Measurements from ENCODE around the gene SYNE2.

Gene SYNE2

DNA sequence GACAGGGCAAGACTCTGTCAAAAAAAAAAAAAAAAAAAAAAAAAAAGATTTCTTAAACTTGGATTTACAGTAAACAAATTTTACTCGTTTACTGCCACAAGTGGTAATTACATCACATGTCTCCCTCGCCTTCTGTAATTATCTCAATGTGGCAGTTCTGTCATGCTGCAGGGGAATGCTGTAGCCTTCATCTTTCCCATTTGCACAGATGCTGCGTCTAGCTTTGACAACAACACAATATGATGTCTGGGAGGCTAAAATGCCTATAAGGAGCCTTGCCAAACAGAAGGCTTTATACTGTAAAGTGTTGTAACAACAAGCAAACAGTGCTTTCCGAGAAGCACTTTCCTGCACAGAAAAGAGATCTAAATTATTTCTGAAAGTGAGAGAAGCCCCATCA is 392.7 kb downstream of the SYNE2 start:
- DNase-seq (ENCODE audit: low read depth): no peak
- TF ChIP-seq, protein P1, sequence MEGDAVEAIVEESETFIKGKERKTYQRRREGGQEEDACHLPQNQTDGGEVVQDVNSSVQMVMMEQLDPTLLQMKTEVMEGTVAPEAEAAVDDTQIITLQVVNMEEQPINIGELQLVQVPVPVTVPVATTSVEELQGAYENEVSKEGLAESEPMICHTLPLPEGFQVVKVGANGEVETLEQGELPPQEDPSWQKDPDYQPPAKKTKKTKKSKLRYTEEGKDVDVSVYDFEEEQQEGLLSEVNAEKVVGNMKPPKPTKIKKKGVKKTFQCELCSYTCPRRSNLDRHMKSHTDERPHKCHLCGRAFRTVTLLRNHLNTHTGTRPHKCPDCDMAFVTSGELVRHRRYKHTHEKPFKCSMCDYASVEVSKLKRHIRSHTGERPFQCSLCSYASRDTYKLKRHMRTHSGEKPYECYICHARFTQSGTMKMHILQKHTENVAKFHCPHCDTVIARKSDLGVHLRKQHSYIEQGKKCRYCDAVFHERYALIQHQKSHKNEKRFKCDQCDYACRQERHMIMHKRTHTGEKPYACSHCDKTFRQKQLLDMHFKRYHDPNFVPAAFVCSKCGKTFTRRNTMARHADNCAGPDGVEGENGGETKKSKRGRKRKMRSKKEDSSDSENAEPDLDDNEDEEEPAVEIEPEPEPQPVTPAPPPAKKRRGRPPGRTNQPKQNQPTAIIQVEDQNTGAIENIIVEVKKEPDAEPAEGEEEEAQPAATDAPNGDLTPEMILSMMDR (IDR thresholded peaks at IDR 0.05; ENCODE audit: control insufficient read depth, insufficient read depth, low read depth, low read length, missing control alignments): no peak
- H3K4me3 ChIP-seq (ENCODE audit: control insufficient read depth, low read depth, low read length): no peak overlapping the region

DNA sequence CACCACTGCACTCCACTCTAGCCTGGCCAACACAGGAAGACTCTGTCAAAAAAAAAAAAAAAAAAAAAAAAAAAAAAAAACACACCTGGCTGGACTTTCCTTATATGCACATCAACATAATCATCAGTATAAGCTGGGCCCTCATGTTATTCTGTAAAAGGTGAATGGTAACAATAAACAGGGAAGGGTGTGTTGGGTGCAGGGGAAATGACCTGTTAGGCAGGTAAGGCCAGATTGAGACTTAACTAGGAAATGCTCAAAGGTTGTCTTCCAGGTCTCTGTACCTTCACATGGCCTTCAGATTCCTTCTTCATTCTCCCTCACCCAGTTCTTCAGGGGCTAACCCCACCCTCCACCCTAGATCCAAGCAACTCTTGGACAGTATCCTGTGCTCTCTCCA is 393.9 kb downstream of the SYNE2 start:
- DNase-seq (ENCODE audit: low read depth): no peak
- TF ChIP-seq, protein P1 (IDR thresholded peaks at IDR 0.05; ENCODE audit: control insufficient read depth, insufficient read depth, low read depth, low read length, missing control alignments): no peak
- H3K4me3 ChIP-seq (ENCODE audit: control insufficient read depth, low read depth, low read length): no peak overlapping the region

GRCh38 chr14:64247195-64247594 is 394.4 kb downstream of the SYNE2 start:
- TF ChIP-seq, protein P1 (IDR thresholded peaks at IDR 0.05; ENCODE audit: control insufficient read depth, insufficient read depth, low read depth, low read length, missing control alignments): no peak
- H3K4me3 ChIP-seq (ENCODE audit: control insufficient read depth, low read depth, low read length): no peak overlapping the region
- no peak for DNase-seq (ENCODE audit: low read depth)

- DNase-seq (ENCODE audit: low read depth): no peak
- TF ChIP-seq, protein P1 (IDR thresholded peaks at IDR 0.05; ENCODE audit: control insufficient read depth, insufficient read depth, low read depth, low read length, missing control alignments): no peak
- no peak overlapping the region for H3K4me3 ChIP-seq (ENCODE audit: control insufficient read depth, low read depth, low read length)
Observed at GRCh38 chr14:64248689-64249088, 395.9 kb downstream of the SYNE2 start.

GRCh38 chr14:64249363-64249762 is 396.6 kb downstream of the SYNE2 start:
- TF ChIP-seq, protein P1 (IDR thresholded peaks at IDR 0.05; ENCODE audit: control insufficient read depth, insufficient read depth, low read depth, low read length, missing control alignments): no peak
- no peak for DNase-seq (ENCODE audit: low read depth)

GRCh38 chr14:64253672-64254071 is 400.9 kb downstream of the SYNE2 start:
- no peak overlapping the region for H3K4me3 ChIP-seq (ENCODE audit: control insufficient read depth, low read depth, low read length)
- TF ChIP-seq, protein P1 (IDR thresholded peaks at IDR 0.05; ENCODE audit: control insufficient read depth, insufficient read depth, low read depth, low read length, missing control alignments): no peak
- no peak for DNase-seq (ENCODE audit: low read depth)

More at GRCh38 chr14:64249363-64249762, 396.6 kb downstream of the SYNE2 start:
- no peak overlapping the region for H3K4me3 ChIP-seq (ENCODE audit: control insufficient read depth, low read depth, low read length)

DNA sequence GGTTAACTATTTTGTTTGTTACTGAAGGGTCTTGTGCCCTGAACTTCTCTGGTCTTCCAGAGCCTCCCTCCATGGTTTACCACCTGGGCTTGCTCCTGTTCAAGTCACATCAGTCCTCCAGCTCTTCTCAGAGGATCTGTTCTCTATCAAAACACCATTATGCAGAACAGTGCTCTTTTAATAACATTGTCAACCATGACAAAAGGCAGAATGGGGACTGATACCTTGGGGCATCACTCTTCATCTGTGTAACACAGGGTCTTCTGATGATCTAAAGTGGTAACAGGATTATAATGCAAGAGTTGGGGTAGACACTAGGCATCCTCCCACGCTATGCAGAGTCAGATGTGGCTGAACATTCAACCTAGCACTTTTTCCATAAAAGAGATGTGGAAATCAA is 403.0 kb downstream of the SYNE2 start:
- no peak for DNase-seq (ENCODE audit: low read depth)
- H3K4me3 ChIP-seq (ENCODE audit: control insufficient read depth, low read depth, low read length): no peak overlapping the region
- TF ChIP-seq, protein P1 (IDR thresholded peaks at IDR 0.05; ENCODE audit: control insufficient read depth, insufficient read depth, low read depth, low read length, missing control alignments): no peak

All from AG09309 (cell line).